IMR-90 (cell line): ENCODE results near the gene FBXL5. TPM values are rescaled to one million over a fixed set of nuclear protein-coding genes. Genes with fewer than 3 reads are reported as not detected.
A peak's percentile ranks its signal among the peaks of the same experiment; 100 is the strongest.

Experiments
- ATAC-seq: fragments of 200-7000 bp; cut with Tn5 transposase; 2 replicates; pipeline ENCODE4 v1.9.1; 2020; ENCODE audit warnings: low read depth, mild to moderate bottlenecking, moderate library complexity
- BruUV-seq: library from RNA; stranded (reverse); fragments of 400-500 nt; replicated peaks from 2 replicates; lab custom pipeline; 2021; lab: Mats Ljungman, UMichigan
- CTCF ChIA-PET: fragments of 300-600 bp; formaldehyde crosslinking; extraction: SDS; loops from one replicate; lab custom pipeline; 2021; ENCODE audit warnings: antibody characterized with exemption; lab: Yijun Ruan, JAX
- POLR2A ChIA-PET: fragments of 300-600 bp; sonication (Branson Sonifier 250); formaldehyde crosslinking; loops from one replicate; lab custom pipeline; 2022; ENCODE audit warnings: antibody characterized with exemption; ENCODE audit not compliant: unreplicated experiment; lab: Charles Lee
- DNase-seq: peaks from one replicate; pipeline ENCODE4 v3.0.0; 2013
- H2AFZ ChIP-seq: replicated peaks from 2 replicates; pipeline ENCODE3; 2013; ENCODE audit warnings: low read length, mild to moderate bottlenecking; ENCODE audit not compliant: poor library complexity
- H2AK5ac ChIP-seq: 2 replicates; pipeline ENCODE4 v1.6.1; 2013; ENCODE audit warnings: low read depth, low read length, inconsistent platforms
- H2AK9ac ChIP-seq: replicated peaks from 2 replicates; pipeline ENCODE3; 2013; ENCODE audit warnings: mild to moderate bottlenecking, low read depth, low read length, moderate library complexity; ENCODE audit not compliant: poor library complexity
- H2BK120ac ChIP-seq: 2 replicates; pipeline ENCODE4 v1.6.1; 2013; ENCODE audit warnings: low read depth, low read length, inconsistent platforms
- H2BK15ac ChIP-seq: 3 replicates; pipeline ENCODE4 v1.6.1; 2013; ENCODE audit warnings: low read depth, low read length, inconsistent platforms
- H2BK20ac ChIP-seq: 2 replicates; pipeline ENCODE4 v1.6.1; 2013; ENCODE audit warnings: low read depth, mild to moderate bottlenecking, inconsistent platforms, low read length, moderate library complexity
- H2BK5ac ChIP-seq: 2 replicates; pipeline ENCODE4 v1.6.1; 2013; ENCODE audit warnings: mild to moderate bottlenecking, low read depth, low read length, inconsistent platforms; ENCODE audit not compliant: poor library complexity, severe bottlenecking
- H3K14ac ChIP-seq: replicated peaks from 2 replicates; pipeline ENCODE4 v1.6.1; 2013; ENCODE audit warnings: low read depth, low read length, inconsistent platforms
- H3K18ac ChIP-seq: 2 replicates; pipeline ENCODE4 v1.6.1; 2013; ENCODE audit warnings: low read depth, low read length, control low read depth
- H3K23ac ChIP-seq: 2 replicates; pipeline ENCODE4 v1.6.1; 2013; ENCODE audit warnings: low read depth, low read length, inconsistent platforms
- H3K27ac ChIP-seq: 2 replicates; pipeline ENCODE4 v1.5.1; 2013; ENCODE audit warnings: mild to moderate bottlenecking, control low read depth, low read length; ENCODE audit not compliant: insufficient read depth
- H3K27me3 ChIP-seq: 2 replicates; pipeline ENCODE4 v1.6.1; 2013; ENCODE audit warnings: low read length; ENCODE audit not compliant: control insufficient read depth, insufficient read depth
- H3K36me3 ChIP-seq: 2 replicates; pipeline ENCODE4 v1.6.1; 2013; ENCODE audit warnings: low read length, mixed read lengths; ENCODE audit not compliant: control insufficient read depth, insufficient read depth
- H3K4ac ChIP-seq: 2 replicates; pipeline ENCODE4 v1.6.1; 2013; ENCODE audit warnings: low read depth, low read length, inconsistent platforms
- H3K4me1 ChIP-seq: 2 replicates; pipeline ENCODE4 v1.6.1; 2013; ENCODE audit warnings: low read length, mixed read lengths; ENCODE audit not compliant: control insufficient read depth, insufficient read depth
- H3K4me2 ChIP-seq: 2 replicates; pipeline ENCODE4 v1.6.1; 2013; ENCODE audit warnings: low read depth, mild to moderate bottlenecking, control low read depth, low read length, moderate library complexity
- H3K4me3 ChIP-seq: 2 replicates; pipeline ENCODE4 v1.5.1; 2013; ENCODE audit warnings: low read depth, mild to moderate bottlenecking, control low read depth, low read length, moderate library complexity; ENCODE audit not compliant: insufficient read depth
- H3K56ac ChIP-seq: 2 replicates; pipeline ENCODE4 v1.6.1; 2013; ENCODE audit warnings: low read length, inconsistent platforms; ENCODE audit not compliant: insufficient read depth; ENCODE audit errors: extremely low read depth
- H3K79me1 ChIP-seq, 2 experiments: 2 replicates each; pipeline ENCODE4 v1.6.1; 2013; ENCODE audit warnings: low read length in 2 of 2, inconsistent platforms in 1 of 2, low read depth in 1 of 2
- H3K9ac ChIP-seq: 2 replicates; pipeline ENCODE4 v1.6.1; 2013; ENCODE audit warnings: low read depth, low read length, control low read depth
- H3K9me1 ChIP-seq: 2 replicates; pipeline ENCODE4 v1.6.1; 2013; ENCODE audit warnings: low read length, inconsistent platforms; ENCODE audit not compliant: insufficient read depth
- H3K9me3 ChIP-seq: 2 replicates; pipeline ENCODE4 v1.6.1; 2013; ENCODE audit warnings: low read length; ENCODE audit not compliant: control insufficient read depth, insufficient read depth
- H4K20me1 ChIP-seq: 2 replicates; pipeline ENCODE4 v1.6.1; 2013; ENCODE audit warnings: low read length, inconsistent platforms; ENCODE audit not compliant: insufficient read depth
- H4K5ac ChIP-seq: 2 replicates; pipeline ENCODE4 v1.6.1; 2013; ENCODE audit warnings: mild to moderate bottlenecking, low read depth, low read length, control low read depth
- H4K8ac ChIP-seq, 2 experiments: 2 replicates each; pipeline ENCODE4 v1.6.1; 2013; ENCODE audit warnings: low read depth in 2 of 2, low read length in 2 of 2, control low read depth in 1 of 2, inconsistent platforms in 1 of 2
- H4K91ac ChIP-seq: 2 replicates; pipeline ENCODE4 v1.6.1; 2013; ENCODE audit warnings: low read depth, low read length, inconsistent platforms; ENCODE audit not compliant: insufficient read depth
- BHLHE40 ChIP-seq: fragments of 150-350 bp; IDR thresholded peaks from 2 replicates; pipeline ENCODE4 v1.6.1; 2016; ENCODE audit warnings: mild to moderate bottlenecking, low read depth, low read length
- FOS ChIP-seq: fragments of 150-350 bp; IDR thresholded peaks from 2 replicates; pipeline ENCODE4 v1.6.1; 2016; ENCODE audit warnings: low read depth, low read length
- MXI1 ChIP-seq: IDR thresholded peaks from 2 replicates; pipeline ENCODE4 v1.6.1; 2012; ENCODE audit warnings: low read depth, mild to moderate bottlenecking, low read length, moderate library complexity, borderline replicate concordance
- NFE2L2 ChIP-seq: fragments of 150-350 bp; IDR thresholded peaks from 2 replicates; pipeline ENCODE4 v1.6.1; 2016; ENCODE audit warnings: low read depth, mild to moderate bottlenecking, low read length
- RCOR1 ChIP-seq: IDR thresholded peaks from 2 replicates; pipeline ENCODE4 v1.6.1; 2012; ENCODE audit warnings: mild to moderate bottlenecking, low read length, improper control_type of control experiment; ENCODE audit not compliant: insufficient replicate concordance
- USF2 ChIP-seq: fragments of 150-350 bp; IDR thresholded peaks from 2 replicates; pipeline ENCODE4 v1.6.1; 2017; ENCODE audit warnings: mild to moderate bottlenecking, antibody characterized with exemption, low read length, low read depth
- WGBS, 2 experiments: methylation state at CpG; one replicate each; pipeline versions ENCODE4 v1.1.5 to v1.1.7; 2013; ENCODE audit warnings: missing lambda C conversion rate in 2 of 2; ENCODE audit not compliant: insufficient read length in 1 of 2; ENCODE audit errors: extremely low coverage in 2 of 2; 5-methylcytosine and 5-hydroxymethylcytosine counted together
- dilution Hi-C: fragments of 300-500 bp; cut with HindIII; formaldehyde crosslinking; loops from one replicate; pipeline ENCODE4 v1.14.3; 2018; ENCODE audit warnings: low sequenced_read_pairs; ENCODE audit not compliant: unreplicated experiment
- in situ Hi-C: fragments of 300-500 bp; cut with MboI; formaldehyde crosslinking; loops from 3 replicates; pipeline ENCODE4 v1.14.3; 2019; ENCODE audit warnings: low sequenced_read_pairs, inconsistent platforms, mixed read lengths
- intact Hi-C: fragments of 100-400 bp; cut with micrococcal nuclease; formaldehyde crosslinking; loops from 2 replicates; pipeline ENCODE4 v1.10.0; 2022
- polyA plus RNA-seq, 3 experiments: library from polyadenylated mRNA; depleted of rRNA; stranded (reverse); fragments of >200 nt; gene quantifications; 2 replicates each; pipeline ENCODE4 v1.2.3, GENCODE V29; 2012; ENCODE audit warnings: low replicate concordance in 1 of 3
- total RNA-seq: library from RNA; depleted of rRNA; stranded (reverse); fragments of >200 nt; gene quantifications from 2 replicates; pipeline ENCODE4 v1.2.3, GENCODE V29; 2012

Gene FBXL5
- total and polyA plus RNA-seq, 2 of the 4 experiments (the other 2 are of a cell fraction): 20.3 to 62.6 TPM

- Histone ChIP-seq H3K14ac (peak overlapping the region; percentile 62), H2BK5ac (peak overlapping the region; percentile 98), H2BK20ac (peak overlapping the region; percentile 97), H2AK9ac (no peak overlapping the region), H3K56ac (peak overlapping the region; percentile 42; the same call in 1 of the 2 replicates), H2AFZ (no peak overlapping the region), H3K9me1 (0 out of 2 replicates have a peak, but pooled peaks cover 8% of the 10 kb centered on the region), H2BK120ac (peak overlapping the region; percentile 97), H4K8ac (peak overlapping the region; percentile 74 to 81), H2BK15ac (peak overlapping the region; percentile 87; the same call in 2 of the 3 replicates), H4K20me1 (no peaks in the 10 kb centered on the region), H3K4ac (peak overlapping the region; percentile 93), H2AK5ac (peak overlapping the region; percentile 77), H3K27ac (peak overlapping the region; percentile 80), H3K9ac (no peak overlapping the region), H3K23ac (peak overlapping the region; percentile 78; the same call in 1 of the 2 replicates), H3K27me3 (no peaks in the 10 kb centered on the region), H3K9me3 (no peaks in the 10 kb centered on the region), H4K5ac (peak overlapping the region; percentile 95), H3K4me3 (no peak overlapping the region), H3K4me2 (peak overlapping the region; percentile 59), H3K4me1 (peaks cover 10% of the 10 kb centered on the region), H3K36me3 (no peaks in the 10 kb centered on the region; the same call in none of the 2 replicates), H3K79me1 (peaks cover 2 to 17% of the 10 kb centered on the region in 2 experiments; a peak in 2 of 4 replicates), H3K18ac (peak overlapping the region; percentile 87), H4K91ac (peak overlapping the region; percentile 93)
- in situ Hi-C loops: loop anchor here (25.0 kb wide), 1 partner anchor 679 kb away; the partner anchor contains the start of gene CPEB2
- TF ChIP-seq NFE2L2 (no peak), USF2 (peak; percentile 56; the same call in 1 of the 2 replicates), FOS (peak; percentile 70; the same call in 1 of the 2 replicates), RCOR1 (peak; percentile 42), MXI1 (no peak), BHLHE40 (0 out of 2 replicates have a peak, but pooled peaks have one; percentile 3)
- DNase-seq (peak; percentile 87), ATAC-seq (peak; percentile 48)
- 83% methylated on average over 1 of the region's 3 CpGs; no CpG with 5 or more reads in 1 of the 2 experiments for WGBS, 2 experiments
- dilution Hi-C loops: no loop called here
- BruUV-seq: no TSS peak
- CTCF ChIA-PET: no interaction called here
- POLR2A ChIA-PET: no interaction called here
- intact Hi-C loops: loop anchor here (2.0 kb wide), 1 partner anchor 25 kb away; no protein-coding TSS in a partner anchor
Measured at GRCh38 chr4:15691346-15692135, 36.4 kb upstream of the FBXL5 start.
